HG02852 (cell line): ENCODE results near the gene LENG1.
A peak's percentile ranks its signal among the peaks of the same experiment; 100 is the strongest.
"Not testable (repeated sequence)": the region's sequence is repeated elsewhere in the genome, so short reads cannot be mapped to it uniquely, and the experiment has no call there.

Source experiments
- ATAC-seq: cut with Tn5 transposase; IDR thresholded peaks from one replicate; pipeline ENCODE4 v1.9.1; 2021; ENCODE audit warnings: mild to moderate bottlenecking, moderate library complexity; ENCODE audit not compliant: unreplicated experiment

The LENG1 gene

DNA sequence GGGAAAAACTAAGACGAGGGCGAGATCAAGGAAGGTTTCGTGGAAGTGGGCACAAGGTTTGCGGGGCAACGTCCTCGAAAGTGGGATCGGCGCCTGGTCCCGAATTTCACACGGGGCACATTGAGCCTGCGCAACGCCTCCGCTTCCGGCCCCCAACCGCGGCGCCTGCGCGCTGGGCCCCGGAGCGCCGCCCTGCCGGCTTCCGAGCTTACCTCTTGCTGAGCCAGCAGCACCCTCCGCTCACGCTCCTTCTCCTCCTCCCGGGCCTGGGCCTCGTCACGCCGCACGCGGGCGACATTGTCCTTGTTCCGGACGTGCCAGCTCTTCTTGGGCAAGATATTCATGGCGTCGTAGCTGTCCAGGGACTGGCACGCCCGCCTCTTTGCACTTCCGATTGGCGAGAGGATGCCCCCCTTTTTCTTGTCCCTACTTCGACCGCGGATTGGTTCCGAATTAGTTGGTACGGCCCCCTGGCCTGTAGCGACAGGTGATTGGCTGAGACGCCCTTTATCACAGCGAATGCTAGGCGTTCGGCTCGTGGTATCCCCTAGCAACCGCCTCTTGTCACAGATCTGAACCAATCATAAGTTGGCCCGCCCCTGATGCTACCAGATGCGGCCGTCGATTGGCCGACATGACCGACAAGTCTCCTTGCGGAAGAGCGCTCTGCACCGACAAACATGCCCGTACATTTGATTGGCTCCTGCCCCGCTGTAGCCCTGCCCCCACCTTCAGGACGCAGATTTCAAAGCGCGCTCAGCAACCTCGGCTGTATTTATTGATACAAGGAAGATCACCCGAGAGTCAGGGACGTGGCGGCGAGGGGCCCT lies at the start of gene LENG1:
LENG1 (minus strand) TSS at position 370 of the 830 bp plus-strand sequence; CDS start at position 344, 26 bp downstream.
- ATAC-seq, result peak; percentile 89

DNA sequence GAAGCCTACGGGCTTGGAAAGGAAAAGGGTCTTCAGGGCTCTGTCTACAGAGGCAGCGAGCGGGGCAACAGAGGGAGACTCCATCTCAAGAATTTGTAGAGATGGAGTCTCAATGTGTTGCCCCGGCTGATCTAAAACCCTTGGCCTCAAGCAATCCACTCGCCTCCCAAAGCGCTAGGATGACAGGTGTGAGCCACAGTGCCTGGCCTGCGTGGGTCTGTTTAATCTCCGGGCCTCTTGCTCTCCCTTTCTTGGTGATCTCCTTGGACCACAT lies 49.2 kb upstream of the LENG1 start:
- no peak for ATAC-seq

DNA sequence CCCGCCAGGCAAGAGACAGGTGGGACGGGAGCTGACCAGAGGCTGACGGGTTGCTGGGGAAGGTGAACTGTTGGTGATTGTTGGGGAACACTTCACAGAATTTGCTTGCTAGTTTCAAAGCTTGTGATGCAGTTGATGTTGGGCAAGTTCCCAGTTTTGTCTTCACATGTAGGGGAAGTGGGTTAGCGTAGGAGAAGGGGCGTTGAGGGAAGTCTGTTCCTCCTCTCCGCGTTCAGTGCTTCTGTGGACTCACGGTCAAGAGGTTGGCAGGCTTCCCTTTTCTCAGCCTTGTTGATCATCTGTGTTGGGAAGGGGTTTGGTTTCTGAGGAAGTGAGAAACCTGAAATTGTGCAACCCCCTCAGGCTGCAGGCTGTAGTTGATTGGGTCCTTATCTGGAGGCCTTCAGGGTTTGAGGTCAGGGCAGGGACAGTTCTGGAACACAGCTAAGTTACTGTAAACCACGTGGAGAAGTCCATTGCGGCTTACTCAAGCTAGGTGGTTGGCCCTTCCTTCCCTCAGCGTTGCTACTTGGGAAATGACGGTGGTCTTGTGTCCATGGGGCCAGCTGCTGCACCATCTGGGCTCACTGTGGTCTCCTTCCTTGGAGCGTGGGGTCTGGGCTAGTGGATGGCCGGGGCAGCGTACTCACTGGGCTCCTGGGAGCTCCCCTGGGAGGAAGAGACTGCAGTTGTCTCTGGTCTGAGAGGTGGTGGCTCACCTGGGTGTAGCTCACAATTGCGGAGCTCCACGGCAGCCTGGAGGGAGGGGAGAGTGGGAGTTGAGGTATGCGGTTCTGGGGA lies 48.7 kb upstream of the LENG1 start:
- ATAC-seq, result peak; percentile 38

DNA sequence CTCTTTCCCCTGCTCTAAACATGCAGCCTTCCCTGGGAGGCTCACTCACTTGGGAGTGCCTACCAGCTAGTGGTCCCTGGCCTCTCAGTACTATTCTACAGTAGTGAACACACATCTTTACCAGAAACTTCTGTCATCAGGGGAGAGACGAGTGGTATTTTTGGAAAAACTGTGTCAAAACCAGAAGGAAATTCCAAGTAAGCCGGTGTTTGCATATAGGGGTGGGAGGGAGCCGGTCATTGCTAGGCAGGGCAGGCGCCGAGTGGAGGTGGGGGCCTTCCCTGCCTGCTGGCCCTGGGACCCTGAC lies 48.1 kb upstream of the LENG1 start:
- no peak for ATAC-seq

DNA sequence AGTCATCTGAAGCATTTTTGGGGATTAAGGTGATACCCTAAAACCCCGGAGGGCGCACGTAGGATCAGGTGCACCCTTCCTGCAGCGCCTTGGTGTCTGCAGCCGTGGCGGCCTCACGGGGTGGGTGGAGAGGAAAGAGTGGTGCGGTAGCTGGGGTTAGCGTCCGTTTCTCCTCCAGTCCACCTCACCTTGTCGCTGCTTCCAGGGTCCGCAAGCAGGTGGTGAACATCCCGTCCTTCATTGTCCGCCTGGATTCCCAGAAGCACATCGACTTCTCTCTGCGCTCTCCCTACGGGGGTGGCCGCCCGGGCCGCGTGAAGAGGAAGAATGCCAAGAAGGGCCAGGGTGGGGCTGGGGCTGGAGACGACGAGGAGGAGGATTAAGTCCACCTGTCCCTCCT lies 47.7 kb upstream of the LENG1 start:
- ATAC-seq, result not testable (repeated sequence)

DNA sequence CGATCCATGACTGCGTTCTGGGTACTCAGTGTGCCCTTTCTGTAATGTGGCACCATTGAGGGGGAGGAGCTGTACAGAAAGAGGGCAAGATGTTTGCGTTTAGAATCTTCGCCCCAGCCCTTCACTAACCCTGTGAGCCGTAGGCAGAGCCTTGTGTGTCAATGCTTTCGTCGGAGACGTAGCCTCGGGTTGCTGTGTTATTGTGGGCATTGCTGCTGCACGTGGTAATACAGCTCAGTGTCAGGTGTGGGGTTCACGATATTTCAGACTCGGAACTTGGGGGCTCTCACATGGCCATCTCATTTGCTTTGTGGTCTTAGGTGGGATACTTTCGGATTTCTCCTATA lies 47.3 kb upstream of the LENG1 start:
- ATAC-seq, result no peak

DNA sequence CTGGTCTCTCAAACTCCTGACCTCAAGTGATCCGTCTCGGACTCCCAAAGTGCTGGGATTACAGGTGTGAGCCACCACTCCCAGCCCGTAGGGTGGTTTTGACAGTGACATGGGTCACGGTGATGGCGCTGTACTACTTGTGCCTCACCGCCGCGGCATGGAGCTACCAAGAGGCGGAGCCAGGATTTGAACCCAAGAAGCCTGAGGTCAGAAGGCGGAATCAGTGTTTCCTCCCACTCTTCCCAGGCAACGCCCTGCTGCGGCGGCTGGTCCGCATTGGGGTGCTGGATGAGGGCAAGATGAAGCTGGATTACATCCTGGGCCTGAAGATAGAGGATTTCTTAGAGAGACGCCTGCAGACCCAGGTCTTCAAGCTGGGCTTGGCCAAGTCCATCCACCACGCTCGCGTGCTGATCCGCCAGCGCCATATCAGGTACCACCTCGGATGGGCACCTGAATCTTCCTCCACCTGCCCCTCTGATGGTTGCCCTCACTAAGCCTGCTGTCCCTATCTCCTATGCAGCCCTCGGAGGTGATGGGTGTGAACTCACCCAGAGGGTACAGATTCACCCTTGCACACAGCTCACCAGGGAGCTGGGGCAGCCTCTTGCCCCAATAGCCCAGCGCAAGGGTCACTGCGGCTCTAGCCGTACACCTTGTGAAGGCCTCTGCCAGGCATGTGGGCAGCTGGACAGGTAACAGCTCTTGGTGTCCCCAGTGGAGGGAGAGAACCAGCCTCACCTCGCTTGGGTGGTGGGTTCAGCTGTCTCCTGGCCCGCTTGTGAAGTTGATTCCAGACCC lies 46.7 kb upstream of the LENG1 start:
- no peak for ATAC-seq

DNA sequence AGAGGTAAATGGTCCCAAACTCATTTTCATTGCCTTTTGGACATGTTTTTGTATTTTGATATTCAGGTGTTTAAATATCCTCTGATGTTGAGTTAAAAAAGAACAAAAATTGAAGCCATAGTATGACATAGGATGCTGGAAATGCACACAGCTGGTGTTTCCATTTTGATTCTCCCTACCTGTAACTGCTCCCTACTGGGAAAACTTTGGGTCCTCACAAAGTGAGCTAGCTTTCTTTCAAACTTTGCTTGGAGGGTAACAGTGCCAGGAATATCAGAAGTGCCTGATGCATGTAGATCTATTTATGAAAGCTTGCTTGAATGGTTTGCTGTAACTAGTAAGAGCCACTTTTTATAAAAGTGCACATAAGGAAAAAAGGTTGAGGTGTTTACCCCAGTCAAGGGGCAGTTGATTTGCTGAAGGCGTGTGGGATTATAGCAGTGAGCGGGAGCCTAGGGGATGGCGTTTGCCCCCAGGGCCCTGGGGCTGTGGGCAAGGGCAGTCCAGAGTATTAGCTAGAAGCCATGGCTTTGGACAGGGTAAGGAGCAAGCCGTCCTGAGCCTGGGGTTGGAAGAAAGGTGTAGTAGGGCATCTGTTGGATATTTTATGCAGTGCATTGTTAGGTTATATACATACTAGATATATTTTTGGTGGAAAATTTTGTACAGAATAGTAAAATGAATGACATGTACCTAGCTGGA lies 45.4 kb upstream of the LENG1 start:
- no peak for ATAC-seq

DNA sequence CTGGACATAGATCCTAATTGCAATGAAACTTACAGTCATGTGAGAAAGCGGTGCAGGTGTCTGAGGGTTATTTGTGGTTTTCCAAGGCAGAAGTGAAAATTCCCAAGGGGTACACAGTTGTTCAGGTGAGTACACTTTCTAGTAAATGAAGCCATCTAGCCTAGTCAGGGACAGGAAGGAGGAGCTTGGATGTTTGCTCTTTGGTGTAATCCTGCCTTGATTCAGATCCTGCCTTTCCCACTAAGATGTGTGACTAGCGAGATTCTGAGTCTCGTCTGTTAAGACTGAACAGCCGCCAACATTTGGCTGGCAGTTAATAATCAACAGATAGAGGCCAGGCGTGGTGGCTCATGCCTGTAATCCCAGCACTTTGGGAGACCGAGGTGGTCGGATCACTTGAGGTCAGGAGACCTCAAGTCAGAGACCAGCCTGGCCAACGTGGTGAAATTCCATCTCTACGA lies 43.7 kb upstream of the LENG1 start:
- no peak for ATAC-seq

DNA sequence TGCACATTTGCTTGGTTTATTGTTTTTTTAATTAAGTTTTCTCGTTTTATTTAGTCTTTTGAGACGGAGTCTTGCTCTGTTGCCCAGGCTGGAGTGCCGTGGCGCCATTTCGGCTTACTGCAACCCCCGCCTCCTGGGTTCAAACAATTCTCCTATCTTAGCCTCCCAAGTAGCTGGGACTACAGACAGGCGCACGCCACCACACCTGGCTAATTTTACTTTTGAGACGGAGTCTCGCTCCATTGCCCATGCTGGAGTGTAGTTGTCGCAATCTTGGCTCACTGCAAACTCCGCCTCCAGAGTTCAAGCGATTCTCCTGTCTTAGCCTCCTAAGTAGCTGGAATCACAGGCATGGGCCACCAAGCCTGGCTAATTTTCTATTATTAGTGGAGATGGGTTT lies 42.5 kb upstream of the LENG1 start:
- ATAC-seq, result no peak

DNA sequence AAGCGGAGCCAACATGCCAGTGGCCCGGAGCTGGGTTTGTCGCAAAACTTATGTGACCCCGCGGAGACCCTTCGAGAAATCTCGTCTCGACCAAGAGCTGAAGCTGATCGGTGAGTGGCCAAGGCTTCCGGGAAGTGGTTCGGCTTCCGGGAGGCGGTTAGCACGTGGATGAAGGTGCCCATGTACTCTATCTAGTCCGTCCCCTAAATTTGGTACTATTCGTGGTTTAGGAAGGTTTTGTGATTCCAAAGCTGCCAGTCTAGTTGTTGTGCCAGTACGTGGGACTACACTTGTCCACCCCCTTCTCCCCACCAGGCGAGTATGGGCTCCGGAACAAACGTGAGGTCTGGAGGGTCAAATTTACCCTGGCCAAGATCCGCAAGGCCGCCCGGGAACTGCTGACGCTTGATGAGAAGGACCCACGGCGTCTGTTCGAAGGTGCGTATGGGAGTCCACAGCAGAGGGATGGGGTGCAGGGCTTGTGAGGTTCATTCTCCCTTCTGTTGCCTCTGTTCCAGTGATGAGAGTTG lies 41.7 kb upstream of the LENG1 start:
- ATAC-seq, result peak; percentile 9

DNA sequence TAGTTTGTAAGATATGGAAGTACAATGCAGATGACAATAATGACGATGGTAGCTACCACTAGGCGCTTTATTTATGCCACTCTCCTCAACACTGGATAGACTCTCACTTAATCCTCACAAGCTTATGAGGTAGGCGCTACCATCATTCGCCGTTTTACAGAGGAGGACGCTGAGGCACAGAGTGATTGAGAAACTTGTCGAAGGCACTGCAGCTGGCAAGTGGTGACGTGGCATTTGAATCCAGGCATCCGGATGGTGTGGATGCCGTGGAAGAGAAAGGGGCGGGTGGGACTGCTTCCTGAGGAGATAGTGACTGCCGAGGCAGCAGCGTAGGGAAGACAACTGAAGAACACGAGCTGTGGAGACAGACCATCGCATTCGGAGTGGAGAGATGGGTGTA lies 39.9 kb upstream of the LENG1 start:
- ATAC-seq, result no peak

DNA sequence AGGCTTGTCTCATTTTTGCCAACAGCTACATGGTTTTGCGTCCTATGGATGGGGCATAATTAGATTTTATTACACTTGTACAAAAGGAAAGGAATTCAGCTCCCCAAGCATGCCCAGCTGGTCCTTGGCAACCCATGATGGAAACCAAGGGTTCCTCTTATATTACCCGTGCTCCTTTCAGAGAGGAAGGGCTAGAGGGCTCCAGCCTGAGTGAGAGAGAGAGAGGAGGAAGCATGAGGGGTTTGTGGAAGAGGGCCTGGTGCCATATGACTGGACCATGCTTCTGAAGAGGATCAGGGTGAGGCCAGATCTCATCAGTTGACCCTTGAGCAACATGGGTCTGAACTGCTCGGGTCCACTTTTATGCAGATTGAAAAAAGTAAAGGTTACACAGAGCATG lies 37.6 kb upstream of the LENG1 start:
- ATAC-seq, result no peak

DNA sequence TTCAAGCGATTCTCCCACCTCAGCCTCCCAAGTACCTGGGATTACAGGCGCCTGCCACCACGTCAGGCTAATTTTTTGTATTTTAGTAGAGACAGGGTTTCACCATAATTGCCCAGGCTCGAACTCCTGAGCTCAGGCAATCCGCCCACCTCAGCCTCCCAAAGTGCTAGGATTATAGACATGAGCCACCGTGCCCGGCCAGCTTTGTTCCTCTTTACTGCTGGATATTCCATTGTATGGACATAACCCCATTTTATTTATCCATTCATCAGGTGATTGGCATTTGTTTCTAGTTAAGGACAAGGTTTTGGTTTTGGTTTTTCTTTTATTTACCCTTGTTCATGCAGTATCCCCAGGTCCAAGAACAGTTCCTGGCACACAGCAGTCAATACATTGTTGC lies 37.0 kb upstream of the LENG1 start:
- ATAC-seq, result no peak

DNA sequence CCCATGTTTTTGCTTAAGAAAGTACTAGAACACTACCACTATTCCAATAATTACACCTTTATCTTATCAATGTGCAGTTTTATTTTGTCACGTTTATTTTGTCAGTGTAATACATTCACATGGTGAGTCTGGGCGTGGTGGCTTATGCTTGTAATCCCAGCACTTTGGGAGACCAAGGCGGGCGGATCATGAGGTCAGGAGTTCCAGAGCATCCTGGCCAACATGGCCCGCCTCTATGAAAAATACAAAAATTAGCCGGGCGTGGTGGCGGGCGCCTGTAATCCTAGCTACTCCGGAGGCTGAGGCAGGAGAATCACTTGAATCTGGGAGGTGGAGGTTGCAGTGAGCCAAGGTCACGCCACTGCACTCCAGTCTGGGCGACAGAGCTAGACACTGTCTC lies 34.9 kb upstream of the LENG1 start:
- ATAC-seq, result not testable (repeated sequence)

DNA sequence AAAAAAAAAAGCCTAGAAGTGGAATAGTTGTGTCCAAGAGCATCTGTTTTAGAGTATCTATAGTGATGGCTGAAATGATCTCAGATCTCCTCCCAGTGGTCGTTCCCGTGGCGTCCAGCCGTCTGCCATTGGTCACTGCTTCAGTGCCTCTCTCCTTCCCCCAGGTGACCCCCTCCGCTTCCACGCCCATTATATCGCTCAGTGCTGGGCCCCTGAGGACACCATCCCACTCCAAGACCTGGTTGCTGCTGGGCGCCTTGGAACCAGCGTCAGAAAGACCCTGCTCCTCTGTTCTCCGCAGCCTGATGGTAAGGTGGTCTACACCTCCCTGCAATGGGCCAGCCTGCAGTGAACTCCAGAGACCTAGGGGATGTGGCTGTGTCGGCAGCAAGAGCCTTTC lies 33.5 kb upstream of the LENG1 start:
- no peak for ATAC-seq

DNA sequence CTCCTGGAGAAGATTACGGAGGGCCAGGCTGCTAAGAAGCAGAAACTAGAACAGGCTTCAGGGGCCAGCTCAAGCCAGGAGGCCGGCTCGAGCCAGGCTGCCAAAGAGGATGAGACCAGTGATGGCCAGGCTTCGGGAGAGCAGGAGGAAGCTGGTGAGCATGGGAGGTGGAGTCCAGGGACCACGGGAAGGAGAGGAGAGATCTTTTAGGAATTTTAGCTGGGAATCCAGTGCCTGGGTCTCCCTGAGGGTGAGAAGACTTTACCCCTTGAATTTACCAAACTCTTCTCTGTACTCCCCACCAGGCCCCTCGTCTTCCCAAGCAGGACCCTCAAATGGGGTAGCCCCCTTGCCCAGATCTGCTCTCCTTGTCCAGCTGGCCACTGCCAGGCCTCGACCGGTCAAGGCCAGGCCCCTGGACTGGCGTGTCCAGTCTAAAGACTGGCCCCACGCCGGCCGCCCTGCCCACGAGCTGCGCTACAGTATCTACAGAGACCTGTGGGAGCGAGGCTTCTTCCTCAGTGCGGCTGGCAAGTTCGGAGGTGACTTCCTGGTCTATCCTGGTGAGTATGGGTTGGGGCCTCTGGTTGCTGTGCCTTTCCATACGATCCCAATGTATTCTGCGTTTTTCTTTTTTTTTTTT lies 32.4 kb upstream of the LENG1 start:
- no peak for ATAC-seq

DNA sequence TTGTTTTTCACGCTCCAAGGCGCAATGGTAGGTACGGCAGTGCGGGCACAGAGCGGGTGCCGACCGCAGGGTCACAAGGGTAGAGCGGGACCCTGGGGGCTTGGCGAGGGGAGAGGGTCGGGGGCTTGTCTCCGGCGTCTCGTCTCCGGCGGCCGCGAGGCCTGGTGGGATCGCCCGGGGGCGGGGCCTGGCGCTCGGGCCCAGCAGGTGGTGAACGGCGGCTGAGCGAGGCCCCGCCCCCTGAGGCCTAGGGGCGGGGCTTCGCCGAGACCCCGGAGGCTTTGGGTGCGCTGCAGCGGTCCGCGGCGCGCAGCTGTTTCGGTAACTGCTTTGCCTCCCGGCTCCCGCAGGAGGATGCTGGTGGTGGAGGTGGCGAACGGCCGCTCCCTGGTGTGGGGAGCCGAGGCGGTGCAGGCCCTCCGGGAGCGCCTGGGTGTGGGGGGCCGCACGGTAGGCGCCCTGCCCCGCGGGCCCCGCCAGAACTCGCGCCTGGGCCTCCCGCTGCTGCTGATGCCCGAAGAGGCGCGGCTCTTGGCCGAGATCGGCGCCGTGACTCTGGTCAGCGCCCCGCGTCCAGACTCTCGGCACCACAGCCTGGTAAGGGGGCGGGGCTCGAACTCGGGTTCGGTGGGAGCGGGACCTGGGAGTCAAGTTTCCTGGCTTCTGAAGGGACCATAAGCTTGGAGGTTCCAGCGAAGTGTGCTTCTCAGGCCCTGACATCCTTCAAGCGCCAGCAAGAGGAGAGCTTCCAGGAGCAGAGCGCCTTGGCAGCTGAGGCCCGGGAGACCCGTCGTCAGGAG lies 31.7 kb upstream of the LENG1 start, which contains the start of gene TSEN34:
TSEN34 (plus strand) TSS at position 298 of the 800 bp plus-strand sequence; CDS start at position 355, 57 bp downstream.
- ATAC-seq, result peak; percentile 27

DNA sequence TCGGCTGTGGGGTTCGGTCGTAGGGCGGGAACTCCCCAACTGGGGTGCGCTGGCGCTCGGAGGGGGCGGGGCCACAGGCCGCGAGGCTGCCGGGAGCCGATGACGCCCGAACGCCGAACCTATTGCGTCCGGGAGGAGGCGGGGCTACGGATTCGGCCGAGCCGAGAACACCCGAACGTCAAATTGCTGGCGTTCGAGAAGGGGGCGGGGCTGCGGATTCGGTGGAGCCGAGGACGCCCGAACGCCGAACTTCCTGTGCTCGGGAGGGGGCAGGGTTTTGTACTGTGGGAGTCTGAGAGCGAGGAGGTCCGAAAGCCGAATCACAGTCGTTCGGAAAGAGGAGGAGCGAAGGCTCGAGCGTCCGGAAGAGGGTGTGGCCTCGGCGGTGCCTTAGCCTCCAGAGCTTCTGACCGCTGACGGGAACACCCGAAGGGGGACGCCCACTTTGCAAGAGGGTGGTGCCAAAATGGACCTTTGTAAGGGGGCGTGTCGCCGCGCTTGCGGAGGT lies 31.0 kb upstream of the LENG1 start:
- ATAC-seq, result peak; percentile 39
